GM23338 (cell line): ENCODE measurements around the gene AKAP13. TPM values are rescaled to one million over a fixed set of nuclear protein-coding genes. Genes with fewer than 3 reads are reported as not detected.
A peak's percentile ranks its signal among the peaks of the same experiment; 100 is the strongest.

Experiments used
- ATAC-seq: fragments of 200-7000 bp; cut with Tn5 transposase; 3 replicates; pipeline ENCODE4 v1.9.1; 2020
- DNase-seq: peaks from one replicate; pipeline ENCODE4 v3.0.0-alpha.2; 2015; ENCODE audit warnings: low spot score
- H2AFZ ChIP-seq: fragments of 200-600 bp; sonication (generic); 2 replicates; pipeline ENCODE4 v1.8.0; 2016; ENCODE audit warnings: antibody characterized with exemption, mild to moderate bottlenecking, moderate library complexity
- H3F3A ChIP-seq: fragments of 200-600 bp; sonication (generic); replicated peaks from 2 replicates; pipeline ENCODE4 v1.8.0; 2017; ENCODE audit warnings: antibody characterized with exemption, mixed run types, low read depth
- H3K27ac ChIP-seq: fragments of 200-600 bp; sonication (generic); 2 replicates; pipeline ENCODE4 v1.6.1; 2016; ENCODE audit warnings: low read depth
- H3K27me3 ChIP-seq: fragments of 200-600 bp; sonication (generic); 2 replicates; pipeline ENCODE4 v1.8.0; 2016; ENCODE audit warnings: mild to moderate bottlenecking, mixed run types, moderate library complexity; ENCODE audit not compliant: insufficient read depth
- H3K36me3 ChIP-seq: fragments of 200-600 bp; sonication (generic); 2 replicates; pipeline ENCODE4 v1.8.0; 2016; ENCODE audit warnings: mild to moderate bottlenecking; ENCODE audit not compliant: insufficient read depth
- H3K4me1 ChIP-seq: fragments of 200-600 bp; sonication (generic); 2 replicates; pipeline ENCODE4 v1.8.0; 2016; ENCODE audit warnings: mild to moderate bottlenecking, moderate library complexity; ENCODE audit not compliant: insufficient read depth
- H3K4me2 ChIP-seq: fragments of 200-600 bp; sonication (generic); 2 replicates; pipeline ENCODE4 v1.7.1; 2017; ENCODE audit warnings: mixed run types
- H3K4me3 ChIP-seq: fragments of 200-600 bp; sonication (generic); 2 replicates; pipeline ENCODE4 v1.6.1; 2016; ENCODE audit warnings: mixed run types
- H3K79me2 ChIP-seq: fragments of 200-600 bp; sonication (generic); replicated peaks from 2 replicates; pipeline ENCODE4 v1.8.0; 2017; ENCODE audit warnings: mild to moderate bottlenecking; ENCODE audit not compliant: insufficient read depth
- H3K9me2 ChIP-seq: fragments of 200-600 bp; sonication (generic); 2 replicates; pipeline ENCODE4 v1.8.0; 2017; ENCODE audit not compliant: insufficient read depth
- H4K20me1 ChIP-seq: fragments of 200-600 bp; sonication (generic); replicated peaks from 2 replicates; pipeline ENCODE4 v1.8.0; 2017; ENCODE audit warnings: mild to moderate bottlenecking; ENCODE audit not compliant: insufficient read depth
- H3K27ac Mint-ChIP-seq: 2 replicates; pipeline ENCODE4 v1.8.0; 2020; ENCODE audit warnings: inconsistent platforms, mild to moderate bottlenecking, moderate library complexity, mixed read lengths
- H3K27me3 Mint-ChIP-seq: 3 replicates; pipeline ENCODE4 v1.8.0; 2022; ENCODE audit warnings: low read depth, mild to moderate bottlenecking, moderate library complexity, mixed read lengths, inconsistent platforms; ENCODE audit not compliant: insufficient read depth, poor library complexity
- H3K36me3 Mint-ChIP-seq: 3 replicates; pipeline ENCODE4 v1.8.0; 2021; ENCODE audit warnings: low read depth, mild to moderate bottlenecking, inconsistent platforms, moderate library complexity, mixed read lengths
- H3K4me1 Mint-ChIP-seq: 3 replicates; pipeline ENCODE4 v1.8.0; 2020; ENCODE audit warnings: mild to moderate bottlenecking, inconsistent platforms, mixed read lengths
- H3K4me3 Mint-ChIP-seq: 3 replicates; pipeline ENCODE4 v1.8.0; 2021; ENCODE audit warnings: moderate library complexity, mild to moderate bottlenecking, inconsistent platforms, mixed read lengths
- H3K9me3 Mint-ChIP-seq: 3 replicates; pipeline ENCODE4 v1.8.0; 2020; ENCODE audit warnings: moderate library complexity, mild to moderate bottlenecking, inconsistent platforms, mixed read lengths
- CTCF ChIP-seq, 2 experiments: fragments of 200-600 bp in 1 of 2; sonication (generic) in 1 of 2; conservative IDR thresholded peaks; 2 replicates each; pipeline versions ENCODE4 v1.5.1 to v1.6.1; 2016 to 2017; ENCODE audit warnings: antibody characterized with exemption in 2 of 2, low read depth in 2 of 2, mild to moderate bottlenecking in 2 of 2, moderate library complexity in 1 of 2
- ETS1 ChIP-seq: IDR thresholded peaks from 2 replicates; pipeline ENCODE4 v1.6.1; 2016; ENCODE audit warnings: antibody characterized with exemption
- JUNB ChIP-seq: IDR thresholded peaks from one replicate; pipeline ENCODE4 v1.6.1; 2016; ENCODE audit warnings: antibody characterized with exemption; ENCODE audit not compliant: unreplicated experiment
- NANOG ChIP-seq: IDR thresholded peaks from 2 replicates; pipeline ENCODE4 v1.6.1; 2016; ENCODE audit warnings: antibody characterized with exemption, borderline replicate concordance
- REST ChIP-seq: IDR thresholded peaks from one replicate; pipeline ENCODE4 v1.6.1; 2018; ENCODE audit warnings: antibody characterized with exemption; ENCODE audit not compliant: unreplicated experiment
- STAT1 ChIP-seq: IDR thresholded peaks from one replicate; pipeline ENCODE4 v1.6.1; 2016; ENCODE audit warnings: antibody characterized with exemption; ENCODE audit not compliant: unreplicated experiment
- ZNF114 ChIP-seq: fragments of 250-450 bp; sonication (Bioruptor Pico); IDR thresholded peaks from 2 replicates; pipeline ENCODE4 v1.5.0; 2020; ENCODE audit warnings: mild to moderate bottlenecking, moderate library complexity
- ZNF331 ChIP-seq: fragments of 250-450 bp; sonication (Bioruptor Pico); IDR thresholded peaks from 2 replicates; pipeline ENCODE4 v1.5.0; 2020; ENCODE audit warnings: low read depth, mild to moderate bottlenecking, moderate library complexity
- ZNF462 ChIP-seq: fragments of 250-450 bp; sonication (Bioruptor Pico); IDR thresholded peaks from 2 replicates; pipeline ENCODE4 v1.5.0; 2020; ENCODE audit warnings: mild to moderate bottlenecking, moderate library complexity
- polyA plus RNA-seq: library from polyadenylated mRNA; unstranded; fragments of >200 nt; fragmentation: Nextera tagmentation; extraction: Ambion mirVana; gene quantifications from 2 replicates; pipeline ENCODE4 v1.2.1, GENCODE V29; 2016
- total RNA-seq: library from RNA; depleted of rRNA; stranded (reverse); fragments of >200 nt; shearing (Covaris generic); gene quantifications from 2 replicates; pipeline ENCODE4 v1.2.3, GENCODE V29; 2014

Gene AKAP13
- total and polyA plus RNA-seq, 2 experiments from 2014 or later: 46.2 to 60.7 TPM

- TF ChIP-seq STAT1 (no peak), ETS1 (no peak)
These were observed 97.3 kb downstream of the AKAP13 start (continued) for GRCh38 chr15:85477730-85478129.

- no peaks in the 10 kb centered on the region for H3K36me3 ChIP-seq
- H4K20me1 ChIP-seq: peaks cover 17% of the 10 kb centered on the region
- peak; percentile 49 for ATAC-seq
- H3K27me3 Mint-ChIP-seq: peaks cover 3% of the 10 kb centered on the region
- no peaks in the 10 kb centered on the region for H3F3A ChIP-seq
- no peaks in the 10 kb centered on the region for H3K36me3 Mint-ChIP-seq
- no peaks in the 10 kb centered on the region for H3K27me3 ChIP-seq
- H3K4me3 ChIP-seq: peak overlapping the region; percentile 19; the same call in 1 of the 2 replicates
- H3K9me3 Mint-ChIP-seq: no peaks in the 10 kb centered on the region
- DNase-seq: peak; percentile 63
- H3K79me2 ChIP-seq: peaks cover 89% of the 10 kb centered on the region
- peaks cover 52% of the 10 kb centered on the region for H3K4me1 Mint-ChIP-seq
- H3K4me1 ChIP-seq: peaks cover 33% of the 10 kb centered on the region
- no peaks in the 10 kb centered on the region for H3K9me2 ChIP-seq
- no peak for TF ChIP-seq ZNF331 (CRISPR knock-in tag)
- no peak for TF ChIP-seq NANOG
- no peak for TF ChIP-seq JUNB
- no peak for TF ChIP-seq STAT1
- no peak for TF ChIP-seq ZNF462
- TF ChIP-seq REST: no peak
- no peak for TF ChIP-seq ZNF114 (CRISPR knock-in tag)
- no peak for TF ChIP-seq CTCF (conservative IDR thresholded peaks at IDR 0.05; ENCODE audit: low read depth in 2 of 2)
- no peak for TF ChIP-seq ETS1
- H3K4me2 ChIP-seq: peak overlapping the region; percentile 58
- no peak overlapping the region for H3K4me3 Mint-ChIP-seq
- H3K27ac Mint-ChIP-seq: peak overlapping the region; percentile 80; the same call in 1 of the 2 replicates
- H3K27ac ChIP-seq: peak overlapping the region; percentile 77
- H2AFZ ChIP-seq: no peak overlapping the region
These were observed 98.8 kb downstream of the AKAP13 start for GRCh38 chr15:85479071-85479647.
